Renal cortical epithelial cell (primary cell): ENCODE data around the gene FAM78B. TPM values are rescaled to one million over a fixed set of nuclear protein-coding genes. Genes with fewer than 3 reads are reported as not detected.

Source experiments
- DNase-seq: peaks from one replicate; pipeline ENCODE4 v3.0.0-alpha.2; 2011; ENCODE audit warnings: low read depth
- total RNA-seq: library from RNA; depleted of rRNA; stranded (reverse); fragments of >200 nt; gene quantifications from 2 replicates; pipeline ENCODE4 v1.2.3, GENCODE V29; 2014

FAM78B gene, protein sequence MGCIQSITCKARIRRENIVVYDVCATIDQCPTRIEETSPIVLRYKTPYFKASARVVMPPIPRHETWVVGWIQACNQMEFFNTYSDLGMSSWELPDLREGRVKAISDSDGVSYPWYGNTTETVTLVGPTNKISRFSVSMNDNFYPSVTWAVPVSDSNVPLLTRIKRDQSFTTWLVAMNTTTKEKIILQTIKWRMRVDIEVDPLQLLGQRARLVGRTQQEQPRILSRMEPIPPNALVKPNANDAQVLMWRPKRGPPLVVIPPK
- 0.25 TPM in 1 of 2 replicates, not detected in the other for total RNA-seq

DNA sequence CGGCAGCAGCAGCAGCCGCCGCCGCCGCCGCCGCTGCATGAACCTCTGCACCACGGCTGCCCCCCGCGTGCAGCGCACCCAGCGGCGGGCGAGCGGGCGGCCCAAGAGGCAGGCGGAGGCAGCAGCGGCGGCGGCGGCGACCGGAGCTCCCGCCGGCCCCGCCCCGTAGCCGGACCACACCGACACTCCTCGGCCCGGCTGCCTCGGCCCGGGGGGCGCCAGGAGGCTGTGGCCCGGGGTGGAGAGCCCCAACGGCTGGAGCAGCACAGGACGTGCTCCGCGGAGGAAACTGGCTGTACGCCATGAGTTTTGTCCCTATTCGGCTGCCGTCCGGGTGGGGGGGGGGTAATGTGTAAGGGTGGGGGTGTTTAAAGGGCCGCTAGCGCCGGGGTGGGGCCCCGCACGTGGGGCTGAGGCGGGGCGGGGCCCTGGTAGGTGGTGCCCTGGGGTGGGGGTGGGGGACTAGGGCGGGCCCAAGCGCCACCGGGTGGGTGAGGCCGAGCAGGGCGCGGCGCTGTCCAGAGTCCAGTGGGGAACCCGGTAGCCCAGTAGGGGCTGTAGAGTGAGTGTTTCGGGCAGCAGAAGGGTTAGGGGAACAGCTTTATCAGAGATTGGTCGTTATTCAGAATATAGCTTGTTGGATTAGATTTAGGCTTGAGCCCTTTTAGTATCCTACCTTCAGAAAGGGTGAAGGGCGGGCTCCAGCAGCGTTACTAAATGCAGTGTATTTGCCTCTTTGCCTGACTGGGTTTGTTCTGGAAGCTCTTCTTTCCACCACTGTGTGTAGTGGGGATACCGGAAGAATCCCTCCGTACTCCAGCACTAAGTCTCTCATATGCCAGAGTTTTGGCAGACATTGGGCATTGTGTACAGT lies at the start of gene FAM78B:
FAM78B (minus strand) TSS at position 304 of the 874 bp plus-strand sequence. CDS start 753 bp downstream, outside the sequence.
- peak; percentile 26 for DNase-seq

DNA sequence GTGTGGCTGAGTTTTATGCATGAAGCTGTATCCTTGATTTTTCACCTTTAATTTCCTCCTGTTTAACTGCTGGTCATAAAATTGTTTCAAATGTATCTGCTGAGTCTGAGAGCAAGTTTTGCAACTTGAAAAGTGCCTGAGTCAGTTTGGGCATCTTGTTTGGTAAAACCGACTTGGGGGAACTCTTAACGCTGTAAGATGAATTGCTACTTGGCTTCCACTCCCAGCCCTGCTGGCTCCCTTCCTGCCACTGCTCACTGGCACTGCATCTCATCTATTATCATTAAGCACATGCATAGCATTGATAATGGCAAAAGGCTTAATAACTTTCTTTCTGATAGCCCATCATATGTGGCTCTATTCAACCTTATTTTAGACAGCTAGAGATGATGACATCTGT lies 35.7 kb upstream of the FAM78B start:
- peak; percentile 48 for DNase-seq

DNA sequence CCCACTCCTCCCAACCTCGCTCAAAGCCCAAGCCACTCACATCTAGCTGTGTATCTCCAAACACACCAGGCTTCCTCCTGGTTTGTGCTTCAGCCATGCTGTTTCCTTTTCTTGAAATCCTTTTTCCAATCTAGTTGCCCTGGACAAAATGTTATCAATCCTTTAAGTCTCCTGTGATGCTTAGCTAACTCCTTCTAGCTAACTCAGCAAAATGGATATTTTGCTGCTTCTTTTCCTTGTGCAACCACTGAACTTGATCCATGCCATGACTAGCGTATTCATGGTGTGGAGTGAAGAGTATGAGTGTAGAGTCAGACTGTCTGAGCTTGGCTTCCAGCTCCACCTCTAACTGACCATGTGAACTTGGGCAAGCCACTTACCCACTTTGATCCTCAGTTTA lies 33.9 kb upstream of the FAM78B start:
- no peak for DNase-seq

GRCh38 chr1:166197597-166197996 lies 30.8 kb upstream of the FAM78B start:
- DNase-seq = peak; percentile 88

DNA sequence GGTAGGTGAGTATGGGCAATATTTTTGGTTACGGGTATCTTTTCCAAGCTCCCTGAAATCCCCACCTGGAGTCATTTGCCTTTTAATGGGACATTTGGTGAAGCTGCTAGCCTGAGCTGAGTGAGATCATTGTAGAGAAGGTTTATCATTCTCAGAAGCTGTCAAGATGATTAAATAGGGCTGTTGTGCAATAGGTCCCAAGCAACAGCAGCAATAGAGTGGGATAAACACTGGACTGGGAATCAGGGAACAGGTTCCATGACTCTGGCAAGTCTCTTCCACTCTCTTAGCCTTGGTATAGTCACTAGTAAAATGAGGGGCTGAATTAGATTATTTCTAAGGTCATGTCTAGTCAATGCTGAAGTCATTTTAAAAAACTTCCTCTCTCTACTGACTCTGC lies 30.3 kb upstream of the FAM78B start:
- DNase-seq = peak; percentile 85

GRCh38 chr1:166193057-166193698 lies 26.4 kb upstream of the FAM78B start:
- no peak for DNase-seq

GRCh38 chr1:166190400-166190799 lies 23.6 kb upstream of the FAM78B start:
- no peak for DNase-seq

- peak; percentile 35 for DNase-seq
These were observed 22.3 kb upstream of the FAM78B start for GRCh38 chr1:166189126-166189525.

DNA sequence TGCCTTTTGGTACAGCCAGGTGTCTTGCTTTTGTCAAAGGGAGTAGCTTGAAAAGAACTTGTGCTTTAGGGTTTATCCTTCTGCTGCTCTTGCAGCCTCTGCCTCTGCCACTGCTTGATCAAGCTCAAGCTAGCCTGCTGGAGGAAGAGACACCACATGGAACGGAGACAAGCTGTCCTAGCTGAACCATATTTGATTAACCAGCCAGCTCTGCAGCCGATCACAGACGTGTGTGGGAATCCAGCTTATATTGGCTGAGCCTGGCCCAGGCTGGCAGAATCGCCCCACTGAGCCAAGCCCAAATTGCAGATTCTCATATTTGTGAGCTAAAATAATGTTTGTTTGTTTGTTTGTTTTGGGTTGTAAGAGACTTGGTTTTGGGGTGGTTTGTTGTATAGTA lies 18.7 kb upstream of the FAM78B start:
- DNase-seq = no peak

GRCh38 chr1:166184897-166185296 lies 18.1 kb upstream of the FAM78B start:
- peak; percentile 92 for DNase-seq

DNA sequence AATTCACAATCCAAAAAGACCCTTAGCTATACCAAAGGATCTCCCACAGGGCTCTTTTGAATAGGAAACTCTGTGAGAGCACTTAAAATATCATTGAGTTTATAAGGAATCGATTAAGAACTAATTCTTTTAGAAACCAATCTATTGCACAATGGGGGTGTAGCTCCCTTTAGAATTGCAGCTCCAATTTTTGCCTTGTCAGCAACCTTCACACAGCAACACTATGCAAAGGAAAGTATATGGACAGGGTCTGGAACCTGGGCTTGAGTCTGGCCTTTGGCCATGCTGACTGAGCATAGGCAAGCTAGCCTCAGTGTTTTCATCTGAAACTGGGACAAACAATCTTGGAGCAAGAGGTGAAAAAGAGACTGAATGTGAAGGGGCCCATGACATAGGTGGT lies 17.2 kb upstream of the FAM78B start:
- no peak for DNase-seq

DNA sequence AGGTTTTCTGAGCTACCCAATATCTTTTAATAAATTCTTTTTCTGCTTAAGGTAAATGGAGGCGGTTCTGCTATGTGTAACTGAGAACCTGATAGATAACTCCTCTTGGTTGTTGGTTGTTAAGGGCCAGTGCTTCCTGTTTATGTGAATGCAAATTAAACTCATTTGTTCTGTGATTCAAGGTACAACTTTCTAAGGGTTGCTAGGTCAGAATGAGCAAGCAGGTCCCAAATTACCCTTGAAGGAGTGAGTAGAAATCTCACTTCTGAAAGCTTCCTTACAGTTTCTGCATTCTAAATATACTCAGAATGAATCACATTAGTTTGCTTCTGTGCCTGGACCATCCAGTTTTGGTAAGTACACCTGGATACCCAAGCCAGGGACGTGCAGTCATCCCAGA lies 15.5 kb upstream of the FAM78B start:
- no peak for DNase-seq

- DNase-seq = no peak
These were observed 9.6 kb upstream of the FAM78B start for GRCh38 chr1:166176416-166176815.

GRCh38 chr1:166175032-166175431 lies 8.2 kb upstream of the FAM78B start:
- no peak for DNase-seq

GRCh38 chr1:166174108-166174507 lies 7.3 kb upstream of the FAM78B start:
- no peak for DNase-seq

DNA sequence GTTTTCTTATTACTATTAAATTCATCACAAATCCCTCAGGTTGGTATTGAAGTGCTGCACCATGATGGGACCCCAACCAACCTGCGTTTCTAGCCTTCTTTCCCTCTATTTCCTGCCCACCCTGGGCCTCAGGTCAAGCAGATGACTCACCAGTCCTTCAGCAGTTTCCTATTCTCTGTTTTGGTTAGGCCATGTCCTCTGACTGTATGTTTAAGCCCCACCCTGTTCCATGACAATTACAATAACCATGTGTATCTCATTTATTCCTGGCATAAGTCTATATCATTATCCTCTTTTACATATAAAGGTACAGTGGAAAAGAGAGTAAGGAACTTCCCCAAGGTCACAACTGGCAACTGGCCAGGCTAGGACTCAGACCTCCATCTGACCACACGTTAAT lies 5.3 kb upstream of the FAM78B start:
- no peak for DNase-seq

GRCh38 chr1:166170726-166171125 lies 3.9 kb upstream of the FAM78B start:
- DNase-seq = no peak

GRCh38 chr1:166170075-166170474 lies 3.3 kb upstream of the FAM78B start:
- DNase-seq = no peak

DNA sequence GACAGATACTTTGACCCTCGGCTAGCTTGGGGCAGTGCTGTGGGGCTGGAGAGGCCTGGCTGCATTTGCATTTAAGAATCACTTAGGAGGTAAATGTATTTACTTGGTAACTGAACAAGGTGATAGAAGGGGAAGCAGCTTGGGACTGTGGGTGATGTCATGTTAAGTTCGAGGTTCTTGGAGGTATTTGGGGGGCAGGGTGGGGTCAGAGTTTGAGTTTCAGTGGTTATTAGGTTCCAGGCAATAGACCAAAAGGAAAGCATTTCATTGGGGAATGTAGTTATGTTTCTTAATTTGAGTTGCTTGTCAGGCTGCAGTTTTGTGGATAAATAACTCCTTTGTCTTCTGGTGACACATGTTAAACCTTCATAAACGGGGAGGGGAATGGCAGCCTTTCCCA lies 2.4 kb upstream of the FAM78B start:
- DNase-seq = no peak

DNA sequence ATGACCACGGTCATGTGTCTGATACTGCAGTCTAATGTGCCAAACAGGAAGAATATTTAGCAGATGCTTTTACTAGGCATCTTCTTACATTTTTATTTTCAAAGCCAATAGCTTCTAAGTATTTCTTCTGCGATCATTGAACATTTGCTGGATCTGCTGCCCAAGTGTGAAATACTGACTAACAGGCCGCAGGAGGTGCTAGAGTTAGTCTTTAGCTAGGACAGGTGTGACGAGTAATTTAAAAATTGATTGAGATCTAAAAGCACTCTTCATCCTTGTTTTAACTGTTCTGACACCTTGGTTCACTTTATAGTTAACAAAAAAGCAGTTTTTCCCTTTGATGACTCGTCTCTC lies 748 bp upstream of the FAM78B start:
- peak; percentile 21 for DNase-seq

DNA sequence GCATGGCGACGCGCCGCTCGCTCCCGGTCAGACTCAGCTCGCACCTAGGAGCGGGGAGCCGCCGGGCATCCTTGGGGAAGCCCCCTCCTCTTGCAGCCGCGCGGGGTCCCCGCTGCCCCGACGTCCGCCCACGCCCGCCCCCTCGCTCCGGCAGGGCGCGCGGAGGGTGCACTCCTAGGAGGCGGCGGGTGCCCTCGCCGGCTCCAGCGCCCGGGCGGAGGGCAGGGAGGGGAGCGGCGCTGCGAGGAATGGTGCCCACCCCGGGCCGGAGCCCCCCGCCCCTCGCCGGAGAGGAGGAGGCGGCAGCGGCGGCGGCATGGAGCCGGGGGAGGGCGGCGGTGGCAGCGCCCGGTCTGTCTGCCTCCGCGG lies 488 bp downstream of the FAM78B start:
- no peak for DNase-seq

GRCh38 chr1:166165661-166166328 lies 1.0 kb downstream of the FAM78B start:
- no peak for DNase-seq
